Measurements from ENCODE around the gene CACTIN. TPM values are rescaled to one million over a fixed set of nuclear protein-coding genes. Genes with fewer than 3 reads are reported as not detected.

CACTIN gene
- total RNA-seq, 1 experiment from 2014 or later: 33.2 TPM

- Histone ChIP-seq H3K27ac (ENCODE audit: low read depth, low read length) (no peak overlapping the region), H3K4me2 (ENCODE audit: low read length) (0 out of 2 replicates have a peak overlapping the region, but pooled peaks have one; percentile 17), H3K36me3 (ENCODE audit: control insufficient read depth in 1 of 2, insufficient read depth in 2 of 2, low read length in 2 of 2) (no peaks in the 10 kb centered on the region), H3K4me1 (ENCODE audit: control insufficient read depth in 1 of 2, insufficient read depth in 2 of 2, low read length in 2 of 2) (peaks cover 0 to 9% of the 10 kb centered on the region in 2 experiments; a peak in 2 of 4 replicates), H2AFZ (ENCODE audit: low read depth, low read length, poor library complexity, severe bottlenecking) (no peak overlapping the region), H4K20me1 (ENCODE audit: insufficient read depth) (no peaks in the 10 kb centered on the region), H3K9me3 (ENCODE audit: control insufficient read depth in 1 of 2, insufficient read depth in 1 of 2, low read depth in 1 of 2, low read length in 2 of 2) (no peaks in the 10 kb centered on the region), H3K27me3 (ENCODE audit: insufficient read depth, low read length) (no peaks in the 10 kb centered on the region), H3K4me3 (replicated peaks in 1 of 2; ENCODE audit: low read depth in 1 of 2, low read length in 2 of 2) (no peak overlapping the region), H3K79me2 (ENCODE audit: insufficient read depth, low read length) (no peaks in the 10 kb centered on the region), H3K9me2 (ENCODE audit: insufficient read depth) (no peaks in the 10 kb centered on the region), H3K9ac (ENCODE audit: low read length) (no peak overlapping the region)
- ChIA-PET POLR2A (interaction anchor here (1.7 kb wide), 1 partner anchor 10 kb away, joined by 6 read pairs; no protein-coding TSS in a partner anchor), RAD21 (ENCODE audit: low non-redundant PET in 1 of 2, low total read pairs in 2 of 2, uncharacterized antibody in 2 of 2, unreplicated experiment in 2 of 2) (no interaction called here), CTCF (interaction anchor here (1.1 kb wide), 1 partner anchor 10 kb away, joined by 3 read pairs; no protein-coding TSS in a partner anchor)
- no peak for ATAC-seq
- BruUV-seq (replicated peaks): no TSS peak
- no peak for DNase-seq (ENCODE audit: low read depth, low spot score)
- no peak for TF ChIP-seq CTCF (IDR thresholded peaks at IDR 0.05 in 2 of 3, conservative IDR thresholded peaks at IDR 0.05 in 1 of 3; ENCODE audit: borderline replicate concordance in 1 of 3, insufficient read depth in 1 of 3, low read depth in 2 of 3, low read length in 2 of 3)
- no peak for TF ChIP-seq YY1 (IDR thresholded peaks at IDR 0.05; ENCODE audit: extremely low read depth, insufficient replicate concordance, low read depth, low read length)
- no peak for TF ChIP-seq REST (IDR thresholded peaks at IDR 0.05; ENCODE audit: low read depth)
- no peak for TF ChIP-seq CEBPB (IDR thresholded peaks at IDR 0.05; ENCODE audit: low read depth)
- TF ChIP-seq MAX (IDR thresholded peaks at IDR 0.05): no peak
- no peak for TF ChIP-seq TCF7L2 (IDR thresholded peaks at IDR 0.05; ENCODE audit: borderline replicate concordance, extremely low read depth, insufficient read depth, insufficient read length)
- no peak for TF ChIP-seq JUND (IDR thresholded peaks at IDR 0.05)
- no peak for TF ChIP-seq EGR1 (IDR thresholded peaks at IDR 0.05; ENCODE audit: low read depth)
- TF ChIP-seq SIN3A (IDR thresholded peaks at IDR 0.05; ENCODE audit: low read depth): no peak
- TF ChIP-seq EZH2 (IDR thresholded peaks at IDR 0.05): no peak
- TF ChIP-seq SRF (IDR thresholded peaks at IDR 0.05; ENCODE audit: low read depth): no peak
- no peak for TF ChIP-seq RAD21 (IDR thresholded peaks at IDR 0.05; ENCODE audit: low read depth)
- no peak for TF ChIP-seq POLR2A (IDR thresholded peaks at IDR 0.05; ENCODE audit: borderline replicate concordance, extremely low read depth, insufficient read depth, insufficient read length)
- TF ChIP-seq CBX3 (IDR thresholded peaks at IDR 0.05; ENCODE audit: low read depth): no peak
- no peak for TF ChIP-seq POLR2AphosphoS5 (IDR thresholded peaks at IDR 0.05; ENCODE audit: low read depth, low read length)
- TF ChIP-seq ZFX (IDR thresholded peaks at IDR 0.05): no peak
- TF ChIP-seq EZH2phosphoT487 (IDR thresholded peaks at IDR 0.05; ENCODE audit: borderline replicate concordance): no peak
- TF ChIP-seq FOSL1 (IDR thresholded peaks at IDR 0.05; ENCODE audit: low read depth): no peak
- intact Hi-C loops (cut with micrococcal nuclease): loop anchor here (1.0 kb wide), 1 partner anchor 31 kb away; no protein-coding TSS in a partner anchor
Observed at GRCh38 chr19:3586707-3587346, 39.8 kb downstream of the CACTIN start.
